Panc1 (cell line): ENCODE data around the gene SH2D3C. TPM values are rescaled to one million over a fixed set of nuclear protein-coding genes. Genes with fewer than 3 reads are reported as not detected.

Source experiments
- ATAC-seq: fragments of 200-7000 bp; cut with Tn5 transposase; 2 replicates; pipeline ENCODE4 v1.9.1; 2020; ENCODE audit warnings: mild to moderate bottlenecking, moderate library complexity
- BruUV-seq: library from RNA; stranded (reverse); fragments of 400-500 nt; replicated peaks from 2 replicates; lab custom pipeline; 2021; lab: Mats Ljungman, UMichigan
- CTCF ChIA-PET: fragments of 300-600 bp; sonication (Branson Sonifier 250); formaldehyde crosslinking; loops from one replicate; lab custom pipeline; 2022; ENCODE audit warnings: antibody characterized with exemption; lab: Charles Lee
- POLR2A ChIA-PET: fragments of 300-600 bp; sonication (Branson Sonifier 250); formaldehyde crosslinking; loops from one replicate; lab custom pipeline; 2022; ENCODE audit warnings: antibody characterized with exemption; lab: Charles Lee
- DNase-seq: peaks from one replicate; pipeline ENCODE4 v3.0.0-alpha.2; 2010; ENCODE audit warnings: low read depth, low spot score
- H3K27ac ChIP-seq: 2 replicates; pipeline ENCODE4 v1.5.1; 2011; ENCODE audit warnings: mild to moderate bottlenecking, low read length, inconsistent platforms
- H3K27me3 ChIP-seq: fragments of 200-500 bp; sonication (Bioruptor generic); 2 replicates; pipeline ENCODE4 v1.6.0; 2014; ENCODE audit warnings: low read length, inconsistent platforms; ENCODE audit not compliant: control insufficient read depth, insufficient read depth
- H3K36me3 ChIP-seq: fragments of 200-500 bp; sonication (Bioruptor generic); 2 replicates; pipeline ENCODE4 v1.5.1; 2014; ENCODE audit warnings: inconsistent platforms, mild to moderate bottlenecking, low read length, moderate library complexity; ENCODE audit not compliant: control insufficient read depth, insufficient read depth
- H3K4me1 ChIP-seq: 2 replicates; pipeline ENCODE4 v1.5.1; 2011; ENCODE audit warnings: inconsistent platforms, mild to moderate bottlenecking, low read length, moderate library complexity; ENCODE audit not compliant: control insufficient read depth, insufficient read depth
- H3K4me3 ChIP-seq, 2 experiments: 2 replicates each; pipeline ENCODE4 v1.5.1; 2011 to 2012; ENCODE audit warnings: low read depth in 2 of 2, low read length in 2 of 2, mild to moderate bottlenecking in 2 of 2, inconsistent platforms in 1 of 2, moderate library complexity in 1 of 2
- H3K9me3 ChIP-seq: fragments of 200-500 bp; sonication (Bioruptor generic); 2 replicates; pipeline ENCODE4 v1.5.1; 2014; ENCODE audit warnings: low read depth, mild to moderate bottlenecking, inconsistent platforms, low read length, moderate library complexity; ENCODE audit not compliant: control insufficient read depth, insufficient read depth
- CTCF ChIP-seq: fragments of 450-650 bp; IDR thresholded peaks from 2 replicates; pipeline ENCODE4 v1.5.1; 2017; ENCODE audit warnings: mild to moderate bottlenecking
- POLR2AphosphoS5 ChIP-seq: IDR thresholded peaks from 2 replicates; pipeline ENCODE4 v1.6.1; 2012; ENCODE audit warnings: mild to moderate bottlenecking, low read depth, low read length, moderate library complexity
- REST ChIP-seq, 2 experiments: IDR thresholded peaks; 2 replicates each; pipeline ENCODE4 v1.6.1; 2011 to 2012; ENCODE audit warnings: low read depth in 2 of 2, control low read depth in 1 of 2, low read length in 1 of 2, mild to moderate bottlenecking in 1 of 2, moderate library complexity in 1 of 2; ENCODE audit not compliant: insufficient read depth in 1 of 2
- SIN3A ChIP-seq: IDR thresholded peaks from 2 replicates; pipeline ENCODE4 v1.6.1; 2012; ENCODE audit warnings: low read depth, mild to moderate bottlenecking, low read length, moderate library complexity, borderline replicate concordance; ENCODE audit not compliant: insufficient read depth
- TCF7L2 ChIP-seq: IDR thresholded peaks from 2 replicates; pipeline ENCODE4 v1.6.1; 2011; ENCODE audit warnings: mild to moderate bottlenecking, low read depth, low read length, inconsistent platforms
- in situ Hi-C: cut with HindIII; loops from 2 replicates; pipeline ENCODE4 v1.10.0; 2016; ENCODE audit warnings: low sequenced_read_pairs, low pct_unique_long_range_greater_than_20kb
- intact Hi-C: fragments of 100-400 bp; cut with micrococcal nuclease; formaldehyde crosslinking; loops from one replicate; pipeline ENCODE4 v1.10.0; 2022; ENCODE audit not compliant: unreplicated experiment
- total RNA-seq: library from RNA; stranded (reverse); gene quantifications from one replicate; pipeline ENCODE4 v1.2.1, GENCODE V29; 2021; ENCODE audit not compliant: unreplicated experiment

Gene SH2D3C
- total RNA-seq, 1 experiment from 2014 or later, result 0.49 TPM

GRCh38 chr9:127806871-127807270 lies 28.4 kb upstream of the SH2D3C start:
- ChIA-PET CTCF (no interaction called here), POLR2A (no interaction called here)
- H3K36me3 ChIP-seq, result no peaks in the 10 kb centered on the region

GRCh38 chr9:127805620-127806019 lies 27.2 kb upstream of the SH2D3C start:
- Histone ChIP-seq H3K27ac (no peak overlapping the region), H3K27me3 (no peaks in the 10 kb centered on the region), H3K4me3 (no peak overlapping the region), H3K36me3 (no peaks in the 10 kb centered on the region), H3K4me1 (peaks cover 12% of the 10 kb centered on the region), H3K9me3 (no peaks in the 10 kb centered on the region)
- CTCF ChIA-PET, result interaction anchor here (0.6 kb wide), 1 partner anchor 19 kb away, joined by 4 read pairs; no protein-coding TSS in a partner anchor
- TF ChIP-seq REST (IDR thresholded peaks at IDR 0.05; ENCODE audit: insufficient read depth in 1 of 2, low read depth in 2 of 2, low read length in 1 of 2), result no peak
- TF ChIP-seq POLR2AphosphoS5, result no peak
- TF ChIP-seq SIN3A, result no peak
- no peak for TF ChIP-seq TCF7L2
- no peak; the same call in 1 of the 2 replicates for TF ChIP-seq CTCF
- intact Hi-C loops, result loop anchor here (10.0 kb wide), 1 partner anchor 69 kb away; the partner anchor contains the start of gene AK1
- TSS peak; percentile 85 for BruUV-seq
- ATAC-seq, result no peak
- no peak for DNase-seq
- in situ Hi-C loops, result no loop called here
- POLR2A ChIA-PET, result interaction anchor here (0.6 kb wide), 1 partner anchor 35 kb away, joined by 4 read pairs; no protein-coding TSS in a partner anchor

More at GRCh38 chr9:127806871-127807270, 28.4 kb upstream of the SH2D3C start:
- intact Hi-C loops (loop anchor here (10.0 kb wide), 1 partner anchor 68 kb away; the partner anchor contains the start of gene AK1), in situ Hi-C loops (no loop called here)
- DNase-seq (no peak), ATAC-seq (no peak)
- no TSS peak for BruUV-seq
- Histone ChIP-seq H3K4me3 (no peak overlapping the region), H3K4me1 (peaks cover 12% of the 10 kb centered on the region), H3K27me3 (no peaks in the 10 kb centered on the region), H3K27ac (no peak overlapping the region), H3K9me3 (no peaks in the 10 kb centered on the region)
- no peak for TF ChIP-seq POLR2AphosphoS5
- no peak for TF ChIP-seq REST (IDR thresholded peaks at IDR 0.05; ENCODE audit: insufficient read depth in 1 of 2, low read depth in 2 of 2, low read length in 1 of 2)
- TF ChIP-seq CTCF, result no peak
- no peak for TF ChIP-seq SIN3A
- no peak for TF ChIP-seq TCF7L2
